Measurements from ENCODE around the gene ZNF212. TPM values are rescaled to one million over a fixed set of nuclear protein-coding genes. Genes with fewer than 3 reads are reported as not detected.

Gene ZNF212
- total and polyA plus RNA-seq, 2 donors (not counting 3 experiments of a cell fraction or from before 2014, with no cell fraction given) = 3.6 to 9.0 TPM

DNA sequence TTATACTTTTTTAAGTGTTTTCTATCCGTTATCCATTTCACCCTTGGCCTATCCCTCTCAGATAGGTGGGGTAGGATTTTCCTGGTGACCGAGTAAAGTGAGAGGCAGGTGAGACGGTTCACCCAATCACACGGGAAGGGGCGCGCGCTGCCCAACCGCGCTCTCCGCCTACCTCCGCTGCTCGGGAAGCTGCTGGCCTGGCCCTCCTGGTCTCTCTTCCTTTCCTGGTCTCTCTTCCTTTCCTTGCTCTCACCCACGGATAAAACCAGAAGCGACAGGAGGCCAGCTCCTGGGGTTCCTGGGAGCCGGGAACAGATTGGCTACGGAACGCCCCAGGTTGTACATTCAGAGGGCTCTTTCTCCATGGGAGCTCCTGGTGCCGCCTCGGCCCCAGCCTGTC is 14.3 kb upstream of the ZNF212 start:
- BruUV-seq (replicated peaks) = no TSS peak
- no peaks in the 10 kb centered on the region for H3K79me2 ChIP-seq (ENCODE audit: control insufficient read depth, insufficient read depth, low read length)
- intact Hi-C loops (cut with micrococcal nuclease) = no loop called here
- FAIRE-seq (no peak), DNase-seq (ENCODE audit: low read depth, low spot score) (no peak)
- no peaks in the 10 kb centered on the region for H3K9me3 ChIP-seq (replicated peaks; ENCODE audit: control insufficient read depth, insufficient read depth, low read length)
- H3K36me3 ChIP-seq (ENCODE audit: control insufficient read depth in 2 of 2, extremely low read depth in 1 of 2, insufficient read depth in 2 of 2, low read length in 2 of 2) = peaks cover 2 to 20% of the 10 kb centered on the region in 2 experiments
- no peak overlapping the region for H3K27ac ChIP-seq (ENCODE audit: insufficient read depth, low read depth, low read length)
- H3K4me1 ChIP-seq (ENCODE audit: control insufficient read depth, extremely low read depth, insufficient read depth, low read length) = no peaks in the 10 kb centered on the region
- H3K9me1 ChIP-seq (replicated peaks; ENCODE audit: control insufficient read depth, extremely low read depth, insufficient read depth, low read length) = no peaks in the 10 kb centered on the region
- no peak overlapping the region for H2AFZ ChIP-seq (ENCODE audit: low read depth, low read length)
- dilution Hi-C loops (cut with MboI; ENCODE audit: extremely low pct_ligation_motif_present, low sequenced_read_pairs) = no loop called here
- CTCF ChIA-PET = interaction anchor here (1.6 kb wide), 1 partner anchor 30 kb away, joined by 3 read pairs; the partner anchor contains the start of gene ZNF282
- H4K20me1 ChIP-seq (replicated peaks; ENCODE audit: control insufficient read depth, extremely low read depth, insufficient read depth, low read length) = no peaks in the 10 kb centered on the region
- no peaks in the 10 kb centered on the region for H3K27me3 ChIP-seq (ENCODE audit: control insufficient read depth in 2 of 2, insufficient read depth in 2 of 2, low read length in 2 of 2)
- H3K4me2 ChIP-seq (ENCODE audit: insufficient read depth, low read length) = no peak overlapping the region
- POLR2A ChIA-PET = no interaction called here
- H3K4me3 ChIP-seq (replicated peaks in 1 of 3; ENCODE audit: insufficient read depth in 1 of 3, low read depth in 1 of 3, low read length in 3 of 3) = no peak overlapping the region
- TF ChIP-seq MYC (IDR thresholded peaks at IDR 0.05; ENCODE audit: low read depth, low read length) (no peak), EZH2 (IDR thresholded peaks at IDR 0.05; ENCODE audit: borderline replicate concordance, low read depth, low read length, severe bottlenecking) (no peak), POLR2A (IDR thresholded peaks at IDR 0.05; ENCODE audit: low read depth, low read length) (no peak), GATA2 (IDR thresholded peaks at IDR 0.05; ENCODE audit: insufficient read depth, insufficient read length, low read depth, low read length) (no peak), POLR2AphosphoS5 (IDR thresholded peaks at IDR 0.05; ENCODE audit: insufficient read depth, low read depth, low read length) (no peak), FOS (IDR thresholded peaks at IDR 0.05; ENCODE audit: borderline replicate concordance, insufficient read depth, low read length) (no peak), JUN (IDR thresholded peaks at IDR 0.05; ENCODE audit: borderline replicate concordance, insufficient read depth, insufficient read length, low read depth) (no peak)
- TF ChIP-seq, protein P1, sequence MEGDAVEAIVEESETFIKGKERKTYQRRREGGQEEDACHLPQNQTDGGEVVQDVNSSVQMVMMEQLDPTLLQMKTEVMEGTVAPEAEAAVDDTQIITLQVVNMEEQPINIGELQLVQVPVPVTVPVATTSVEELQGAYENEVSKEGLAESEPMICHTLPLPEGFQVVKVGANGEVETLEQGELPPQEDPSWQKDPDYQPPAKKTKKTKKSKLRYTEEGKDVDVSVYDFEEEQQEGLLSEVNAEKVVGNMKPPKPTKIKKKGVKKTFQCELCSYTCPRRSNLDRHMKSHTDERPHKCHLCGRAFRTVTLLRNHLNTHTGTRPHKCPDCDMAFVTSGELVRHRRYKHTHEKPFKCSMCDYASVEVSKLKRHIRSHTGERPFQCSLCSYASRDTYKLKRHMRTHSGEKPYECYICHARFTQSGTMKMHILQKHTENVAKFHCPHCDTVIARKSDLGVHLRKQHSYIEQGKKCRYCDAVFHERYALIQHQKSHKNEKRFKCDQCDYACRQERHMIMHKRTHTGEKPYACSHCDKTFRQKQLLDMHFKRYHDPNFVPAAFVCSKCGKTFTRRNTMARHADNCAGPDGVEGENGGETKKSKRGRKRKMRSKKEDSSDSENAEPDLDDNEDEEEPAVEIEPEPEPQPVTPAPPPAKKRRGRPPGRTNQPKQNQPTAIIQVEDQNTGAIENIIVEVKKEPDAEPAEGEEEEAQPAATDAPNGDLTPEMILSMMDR (IDR thresholded peaks at IDR 0.05; ENCODE audit: extremely low read depth in 1 of 2, insufficient read depth in 1 of 2, low read depth in 1 of 2, low read length in 2 of 2) = no peak
- TF ChIP-seq, protein P2, sequence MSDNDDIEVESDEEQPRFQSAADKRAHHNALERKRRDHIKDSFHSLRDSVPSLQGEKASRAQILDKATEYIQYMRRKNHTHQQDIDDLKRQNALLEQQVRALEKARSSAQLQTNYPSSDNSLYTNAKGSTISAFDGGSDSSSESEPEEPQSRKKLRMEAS (IDR thresholded peaks at IDR 0.05; ENCODE audit: insufficient read depth, insufficient read length) = no peak
- H3K9ac ChIP-seq (replicated peaks; ENCODE audit: extremely low read depth, insufficient read depth, low read length) = no peak overlapping the region
